ENCODE measurements around the gene EEF1G. TPM values are rescaled to one million over a fixed set of nuclear protein-coding genes. Genes with fewer than 3 reads are reported as not detected.

EEF1G gene
- total and polyA plus RNA-seq, 2 donors (not counting 1 experiment from before 2014, with no cell fraction given): 1,582 to 1,867 TPM

DNA sequence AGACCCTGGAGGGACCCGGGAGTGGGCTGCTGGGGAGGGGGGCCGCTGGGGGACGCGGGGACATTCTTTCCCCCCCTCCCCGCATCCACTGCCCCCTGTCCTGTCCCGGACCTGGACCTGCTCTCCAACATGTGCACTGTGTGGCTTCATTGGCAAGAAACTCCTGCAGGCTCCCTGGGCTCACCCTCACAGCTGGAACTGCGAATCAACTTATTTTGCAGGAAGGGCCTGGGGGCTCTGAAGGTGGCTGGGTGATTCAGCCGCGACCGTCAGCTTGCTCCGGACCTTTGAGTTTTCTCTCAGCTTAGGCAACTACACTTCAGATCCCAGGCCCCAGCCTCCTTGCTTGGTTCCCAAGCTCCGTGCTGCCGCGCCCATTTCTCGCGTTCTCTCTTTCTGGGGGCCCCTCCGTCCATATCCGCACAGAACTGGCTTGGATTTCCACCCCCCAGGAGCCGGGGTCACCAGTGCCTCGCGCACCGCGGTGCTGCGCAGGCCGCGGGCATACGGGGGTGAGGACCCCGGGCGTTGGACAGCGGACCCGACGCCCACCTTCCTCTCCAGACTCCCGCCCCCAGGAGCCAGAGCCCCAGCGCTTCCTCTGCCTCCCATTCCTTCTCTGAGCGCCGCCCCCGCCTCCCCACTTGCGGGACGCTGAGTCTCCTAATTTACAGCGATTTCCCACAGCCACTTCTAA lies 26.6 kb downstream of the EEF1G start:
- H3K27me3 Mint-ChIP-seq: no peaks in the 10 kb centered on the region
- ATAC-seq (ENCODE audit: low read depth) (no peak), DNase-seq (no peak)
- H3K4me1 Mint-ChIP-seq: peaks cover 73% of the 10 kb centered on the region
- Histone ChIP-seq H3K27ac (ENCODE audit: low read length in 2 of 2) (peak overlapping the region; percentile 91 to 94), H3K27me3 (replicated peaks in 1 of 4; ENCODE audit: control extremely low read depth in 1 of 4, control insufficient read depth in 3 of 4, insufficient read depth in 4 of 4, low read length in 3 of 4) (no peaks in the 10 kb centered on the region), H3K79me2 (ENCODE audit: control insufficient read depth, insufficient read depth, low read length) (peaks cover 55% of the 10 kb centered on the region), H3K9ac (ENCODE audit: low read length) (peak overlapping the region; percentile 98), H2AFZ (ENCODE audit: insufficient read depth, low read depth, low read length, poor library complexity, severe bottlenecking) (peak overlapping the region; percentile 62), H3K4me1 (ENCODE audit: control insufficient read depth in 2 of 2, insufficient read depth in 2 of 2, low read length in 2 of 2) (peaks cover 52 to 68% of the 10 kb centered on the region in 2 donors), H3K9me3 (ENCODE audit: control extremely low read depth in 1 of 3, control insufficient read depth in 2 of 3, insufficient read depth in 1 of 3, low read length in 2 of 3) (no peaks in the 10 kb centered on the region), H4K20me1 (ENCODE audit: control insufficient read depth, insufficient read depth, low read length, poor library complexity, severe bottlenecking) (peaks cover 38% of the 10 kb centered on the region), H3K4me2 (replicated peaks; ENCODE audit: low read depth, low read length, poor library complexity, severe bottlenecking) (peak overlapping the region; percentile 97), H3K4me3 (ENCODE audit: control extremely low read depth in 1 of 5, extremely low read depth in 1 of 5, insufficient read depth in 1 of 5, low read depth in 2 of 5, low read length in 4 of 5) (peak overlapping the region; percentile 42 to 99 (median 93)), H3K36me3 (replicated peaks in 1 of 2; ENCODE audit: control extremely low read depth in 1 of 2, control insufficient read depth in 1 of 2, extremely low read depth in 1 of 2, insufficient read depth in 2 of 2, low read length in 1 of 2) (no peaks in the 10 kb centered on the region)
- ChIA-PET POLR2A (interaction anchor here (0.6 to 1.3 kb wide), 4 partner anchors 8 to 1192 kb away, joined by 3 to 8 read pairs (median 6); partner anchors contain the start of gene TUT1), CTCF (interaction anchor here (1.0 to 2.6 kb wide), 7 partner anchors 8 to 122 kb away, joined by 3 to 14 read pairs (median 5); partner anchors contain the start of gene TUT1)
- H3K27ac Mint-ChIP-seq: peak overlapping the region; percentile 71
- 20% methylated on average over 37 of the region's 40 CpGs for WGBS (ENCODE audit: insufficient coverage)
- intact Hi-C loops (cut with micrococcal nuclease): loop anchor here (1.0 kb wide), 1 partner anchor 9 kb away; no protein-coding TSS in a partner anchor
- peak overlapping the region; percentile 97 for H3K4me3 Mint-ChIP-seq
- no peaks in the 10 kb centered on the region for H3K9me3 Mint-ChIP-seq (ENCODE audit: insufficient read depth)
- TF ChIP-seq, protein P1, sequence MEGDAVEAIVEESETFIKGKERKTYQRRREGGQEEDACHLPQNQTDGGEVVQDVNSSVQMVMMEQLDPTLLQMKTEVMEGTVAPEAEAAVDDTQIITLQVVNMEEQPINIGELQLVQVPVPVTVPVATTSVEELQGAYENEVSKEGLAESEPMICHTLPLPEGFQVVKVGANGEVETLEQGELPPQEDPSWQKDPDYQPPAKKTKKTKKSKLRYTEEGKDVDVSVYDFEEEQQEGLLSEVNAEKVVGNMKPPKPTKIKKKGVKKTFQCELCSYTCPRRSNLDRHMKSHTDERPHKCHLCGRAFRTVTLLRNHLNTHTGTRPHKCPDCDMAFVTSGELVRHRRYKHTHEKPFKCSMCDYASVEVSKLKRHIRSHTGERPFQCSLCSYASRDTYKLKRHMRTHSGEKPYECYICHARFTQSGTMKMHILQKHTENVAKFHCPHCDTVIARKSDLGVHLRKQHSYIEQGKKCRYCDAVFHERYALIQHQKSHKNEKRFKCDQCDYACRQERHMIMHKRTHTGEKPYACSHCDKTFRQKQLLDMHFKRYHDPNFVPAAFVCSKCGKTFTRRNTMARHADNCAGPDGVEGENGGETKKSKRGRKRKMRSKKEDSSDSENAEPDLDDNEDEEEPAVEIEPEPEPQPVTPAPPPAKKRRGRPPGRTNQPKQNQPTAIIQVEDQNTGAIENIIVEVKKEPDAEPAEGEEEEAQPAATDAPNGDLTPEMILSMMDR (IDR thresholded peaks at IDR 0.05): no peak
- no peak for TF ChIP-seq EZH2 (IDR thresholded peaks at IDR 0.05; ENCODE audit: borderline replicate concordance, insufficient read depth, low read depth, low read length, poor library complexity, severe bottlenecking)

Measured in B cell (primary cell).